Sciatic nerve (tissue), 2 donors: Measurements from ENCODE around the gene CAST. TPM values are rescaled to one million over a fixed set of nuclear protein-coding genes. Genes with fewer than 3 reads are reported as not detected.

ENCODE experiments used
- ATAC-seq: fragments of 200-7000 bp; cut with Tn5 transposase; one replicate; pipeline ENCODE4 v1.9.1; 2020; ENCODE audit warnings: mild to moderate bottlenecking, moderate library complexity
- DNase-seq: peaks from one replicate; pipeline ENCODE4 v3.0.0-alpha.2; 2020; ENCODE audit warnings: low spot score
- intact Hi-C: fragments of 100-400 bp; cut with DNase I; formaldehyde crosslinking; loops from one replicate; pipeline ENCODE4 v1.14.2; 2022
- total RNA-seq: library from RNA; stranded (reverse); fragmentation: NEBNext Ultra II Directional; extraction: Animal tissue kit (Norgen Biotek cat#: 25700); gene quantifications from one replicate; pipeline ENCODE4 v1.2.1, GENCODE V29; 2021
- donor health status: DM: no; HTN: no; CAD: no.
- donor health status: DM: no; HTN: no; CAD: no.

Gene CAST
- total RNA-seq, 1 donor from 2014 or later = 295 TPM

DNA sequence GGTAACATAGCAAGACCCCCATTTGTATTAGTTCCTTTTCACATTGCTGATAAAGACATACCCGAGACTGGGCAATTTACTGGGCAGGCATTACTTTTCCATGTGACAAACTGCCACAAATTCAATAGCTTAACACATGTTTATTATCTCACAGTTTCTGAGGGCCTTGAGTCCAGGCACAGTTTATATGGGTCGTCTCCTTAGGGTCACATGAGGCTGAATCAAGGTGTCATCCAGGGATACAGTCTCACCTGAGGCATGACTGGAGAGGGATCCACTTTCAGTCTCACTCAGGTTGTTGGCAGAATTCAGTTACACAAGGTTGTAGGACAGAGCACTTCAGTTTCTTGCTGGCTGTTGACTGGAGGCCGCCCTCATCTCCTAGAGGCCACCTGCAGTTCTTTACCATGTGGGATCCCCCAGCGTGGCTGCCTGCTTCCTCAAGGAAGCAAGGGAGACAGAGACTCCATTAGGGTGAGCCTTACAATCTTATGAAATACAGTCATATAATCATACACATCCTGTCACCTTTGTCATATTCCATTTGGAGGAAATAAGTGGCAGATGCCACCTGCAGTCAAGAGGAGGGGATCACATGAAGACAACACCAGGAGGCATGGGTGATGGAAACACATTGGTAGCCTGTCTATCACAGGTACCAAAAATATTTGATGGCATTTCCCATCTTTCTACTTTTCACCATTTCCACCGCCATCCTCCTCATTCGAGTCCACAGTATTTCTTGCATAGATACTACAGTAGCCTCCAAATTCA lies 160.7 kb downstream of the CAST start:
- DNase-seq (no peak), ATAC-seq (no peak)
- intact Hi-C loops = loop anchor here (5.0 kb wide), 1 partner anchor 1341 kb away; no protein-coding TSS in a partner anchor

DNA sequence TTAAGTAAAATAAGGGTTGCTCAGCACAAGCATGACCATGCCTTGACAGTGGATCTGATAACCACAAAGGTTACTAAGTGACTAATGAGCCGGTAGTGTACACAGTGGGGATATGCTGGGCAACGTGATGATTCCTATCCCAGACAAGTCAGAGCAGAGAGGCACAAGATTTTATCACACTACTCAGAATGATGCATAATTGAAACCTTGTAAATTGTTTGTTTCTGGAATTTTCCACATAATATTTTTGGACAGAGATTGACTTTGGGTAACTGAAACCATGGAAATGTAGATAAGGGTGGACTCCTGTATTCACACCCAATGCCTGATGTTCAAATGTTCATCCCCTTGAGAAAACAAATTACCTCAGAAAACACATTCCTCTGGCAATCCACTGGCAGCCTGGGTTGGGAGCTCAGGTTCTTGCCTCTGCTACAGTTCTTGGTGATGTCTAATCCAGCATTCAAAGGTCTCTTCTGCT lies 161.8 kb downstream of the CAST start:
- DNase-seq = no peak
- intact Hi-C loops = loop anchor here (5.0 kb wide), 1 partner anchor 1342 kb away; no protein-coding TSS in a partner anchor
- no peak for ATAC-seq

Other genes with a start within 250 kb of the CAST start
- 0.09 TPM for gene PCSK1, start 229.1 kb upstream of the CAST start, total RNA-seq
- gene ERAP1, start 145.6 kb downstream of the CAST start, total RNA-seq = 58.4 TPM
- 14.8 TPM for gene ERAP2, start 214.1 kb downstream of the CAST start, total RNA-seq